Large intestine (tissue), 3 donors: ENCODE measurements around the gene TTI1. TPM values are rescaled to one million over a fixed set of nuclear protein-coding genes. Genes with fewer than 3 reads are reported as not detected.
"Not testable (repeated sequence)": the region's sequence is repeated elsewhere in the genome, so short reads cannot be mapped to it uniquely, and the experiment has no call there.

ENCODE experiments used
- DNase-seq, 2 donors: peaks; one replicate each; pipeline versions ENCODE4 v3.0.0 to v3.0.0-alpha.2; 2013
- H3K27ac ChIP-seq: one replicate; pipeline ENCODE4 v1.5.1; 2013; ENCODE audit warnings: low read length
- H3K27me3 ChIP-seq: 2 replicates; pipeline ENCODE4 v1.6.1; 2013; ENCODE audit warnings: low read length; ENCODE audit not compliant: control insufficient read depth, insufficient read depth
- H3K36me3 ChIP-seq: 2 replicates; pipeline ENCODE4 v1.6.1; 2013; ENCODE audit warnings: low read length; ENCODE audit not compliant: control insufficient read depth, insufficient read depth
- H3K4me1 ChIP-seq: one replicate; pipeline ENCODE4 v1.6.1; 2013; ENCODE audit warnings: low read length; ENCODE audit not compliant: control insufficient read depth, insufficient read depth
- H3K4me3 ChIP-seq: one replicate; pipeline ENCODE4 v1.5.1; 2013; ENCODE audit warnings: low read length
- H3K9me3 ChIP-seq: one replicate; pipeline ENCODE4 v1.6.1; 2013; ENCODE audit warnings: mild to moderate bottlenecking, low read depth, low read length, moderate library complexity; ENCODE audit not compliant: control insufficient read depth
- whole genome bisulfite sequencing: methylation state at CpG from one replicate; pipeline ENCODE4 v1.1.5; 2013; ENCODE audit warnings: low lambda C conversion rate; ENCODE audit not compliant: insufficient coverage; 5-methylcytosine and 5-hydroxymethylcytosine counted together
- polyA plus RNA-seq: library from polyadenylated mRNA; unstranded; fragments of 120-200 nt; gene quantifications from one replicate; pipeline ENCODE4 v1.2.1, GENCODE V29; 2013

Gene TTI1
- polyA plus RNA-seq, 1 donor = 20.3 TPM

DNA sequence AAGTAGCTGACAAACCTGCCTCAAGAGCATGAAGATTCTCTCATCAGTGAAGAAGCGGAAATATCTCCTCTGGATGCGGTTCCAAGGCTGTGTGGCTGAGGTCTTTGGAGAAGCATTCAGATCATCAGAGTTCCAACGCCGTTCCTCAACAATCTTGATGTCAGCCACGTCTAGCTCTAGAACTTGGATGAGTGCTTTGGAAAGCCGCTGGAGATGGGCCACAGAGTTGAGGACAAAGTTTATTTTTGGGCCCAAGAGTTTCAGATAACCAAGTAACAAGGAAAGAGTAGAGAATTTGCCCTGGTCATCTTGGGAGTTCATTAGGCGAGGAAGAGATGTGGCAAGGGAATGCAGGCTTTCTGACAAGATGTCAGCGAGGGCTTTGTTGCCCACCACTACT is 20.9 kb downstream of the TTI1 start:
- H3K27me3 ChIP-seq = no peaks in the 10 kb centered on the region
- no peaks in the 10 kb centered on the region for H3K4me1 ChIP-seq
- no peak overlapping the region for H3K4me3 ChIP-seq
- H3K27ac ChIP-seq = no peak overlapping the region
- DNase-seq = no peak
- WGBS = no CpG with 5 or more reads among the region's 8 CpGs
- H3K36me3 ChIP-seq = peaks cover 55% of the 10 kb centered on the region
- no peaks in the 10 kb centered on the region for H3K9me3 ChIP-seq

DNA sequence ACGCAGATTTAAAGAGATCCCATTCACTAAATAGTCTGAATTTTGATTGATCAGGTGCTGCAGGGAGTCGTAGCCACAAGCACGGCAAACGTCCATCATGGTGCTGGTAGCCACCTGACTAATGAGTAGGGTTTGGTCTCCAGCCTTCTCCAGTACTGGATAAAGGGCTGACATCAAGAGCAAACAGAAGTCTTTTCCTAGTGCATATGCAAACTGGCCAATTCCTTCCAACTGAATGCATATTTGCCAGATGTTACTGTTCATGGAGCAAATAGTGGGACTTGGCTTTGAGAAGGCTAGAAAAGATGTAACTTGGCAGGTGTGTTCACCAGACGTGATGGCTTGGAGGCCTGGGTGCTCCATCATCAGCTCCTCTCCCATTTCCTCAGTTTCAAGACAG is 21.6 kb downstream of the TTI1 start:
- H3K4me1 ChIP-seq = no peaks in the 10 kb centered on the region
- no peak overlapping the region for H3K27ac ChIP-seq
- no peak overlapping the region for H3K4me3 ChIP-seq
- H3K36me3 ChIP-seq = peaks cover 56% of the 10 kb centered on the region
- H3K27me3 ChIP-seq = no peaks in the 10 kb centered on the region
- DNase-seq = no peak
- no CpG with 5 or more reads among the region's 5 CpGs for WGBS
- no peaks in the 10 kb centered on the region for H3K9me3 ChIP-seq

DNA sequence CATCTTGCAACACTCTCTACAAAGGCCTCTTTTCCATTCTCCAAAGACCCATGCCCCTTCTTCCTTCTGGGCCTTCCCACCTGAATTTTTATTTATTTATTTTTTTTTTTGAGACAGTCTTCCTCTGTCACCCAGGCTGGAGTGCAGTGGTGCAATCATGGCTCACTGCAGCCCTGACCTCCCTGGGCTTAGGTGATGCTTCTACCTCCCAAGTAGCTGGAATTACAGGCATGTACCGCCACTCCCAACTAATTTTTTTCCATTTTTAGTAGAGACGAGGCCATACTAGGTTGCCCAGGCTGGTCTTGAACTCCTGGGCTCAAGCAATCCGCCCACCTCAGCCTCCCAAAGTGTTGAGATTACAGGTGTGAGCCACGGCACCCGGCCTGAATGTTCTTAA is 23.8 kb downstream of the TTI1 start:
- H3K4me3 ChIP-seq, DNase-seq, H3K27ac ChIP-seq, H3K27me3 ChIP-seq, H3K9me3 ChIP-seq, H3K4me1 ChIP-seq: not testable (repeated sequence)
- H3K36me3 ChIP-seq = peaks cover 62% of the 10 kb centered on the region
- WGBS = 100% methylated on average over 1 of the region's 5 CpGs

- no peak overlapping the region for H3K4me3 ChIP-seq
- WGBS = 100% methylated on average over 2 of the region's 5 CpGs
Observed at GRCh38 chr20:38008233-38008944, 24.9 kb downstream of the TTI1 start.

GRCh38 chr20:38007526-38007925 is 25.7 kb downstream of the TTI1 start:
- no peak overlapping the region for H3K4me3 ChIP-seq
- peaks cover 58% of the 10 kb centered on the region for H3K36me3 ChIP-seq
- H3K9me3 ChIP-seq = no peaks in the 10 kb centered on the region
- WGBS = no CpG with 5 or more reads among the region's 1 CpG
- no peaks in the 10 kb centered on the region for H3K4me1 ChIP-seq
- DNase-seq = no peak
- H3K27me3 ChIP-seq = no peaks in the 10 kb centered on the region
- H3K27ac ChIP-seq = no peak overlapping the region

More at GRCh38 chr20:38008233-38008944, 24.9 kb downstream of the TTI1 start:
- DNase-seq = no peak
- Histone ChIP-seq H3K4me1 (no peaks in the 10 kb centered on the region), H3K27me3 (no peaks in the 10 kb centered on the region), H3K27ac (no peak overlapping the region), H3K9me3 (no peaks in the 10 kb centered on the region), H3K36me3 (peaks cover 62% of the 10 kb centered on the region)

GRCh38 chr20:38005903-38006302 is 27.4 kb downstream of the TTI1 start:
- no peaks in the 10 kb centered on the region for H3K4me1 ChIP-seq
- H3K27me3 ChIP-seq = no peaks in the 10 kb centered on the region
- no peak overlapping the region for H3K4me3 ChIP-seq
- no peak overlapping the region for H3K27ac ChIP-seq
- WGBS = 92% methylated on average over 3 of the region's 5 CpGs
- DNase-seq = no peak
- H3K9me3 ChIP-seq = no peaks in the 10 kb centered on the region
- H3K36me3 ChIP-seq = peaks cover 57% of the 10 kb centered on the region

- H3K27me3 ChIP-seq = no peaks in the 10 kb centered on the region
- H3K27ac ChIP-seq = no peak overlapping the region
- whole genome bisulfite sequencing = no CpG with 5 or more reads among the region's 1 CpG
- DNase-seq = no peak
- H3K4me3 ChIP-seq = no peak overlapping the region
- peaks cover 63% of the 10 kb centered on the region for H3K36me3 ChIP-seq
- no peaks in the 10 kb centered on the region for H3K4me1 ChIP-seq
- H3K9me3 ChIP-seq = no peaks in the 10 kb centered on the region
Observed at GRCh38 chr20:38004416-38004815, 28.8 kb downstream of the TTI1 start.

DNA sequence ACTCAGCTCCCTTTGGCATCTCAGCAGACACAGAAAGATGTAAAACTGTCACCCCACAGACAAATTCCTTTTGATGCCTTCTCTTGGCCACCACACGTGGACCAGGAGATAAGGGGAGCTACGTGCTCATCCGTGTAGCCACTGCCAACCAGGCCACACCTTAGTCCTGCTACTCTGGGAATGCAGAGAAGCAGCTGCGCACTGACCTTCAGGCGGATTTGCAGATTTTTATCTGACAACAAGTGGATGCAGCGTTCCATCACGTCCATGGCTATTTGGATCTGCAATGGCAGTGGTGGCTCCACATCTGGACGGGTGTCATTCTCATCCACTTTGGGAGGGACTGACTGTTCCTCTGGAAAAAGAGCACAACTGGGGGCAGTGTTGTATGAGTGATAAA is 30.8 kb downstream of the TTI1 start:
- Histone ChIP-seq H3K4me3 (no peak overlapping the region), H3K27ac (no peak overlapping the region), H3K36me3 (peaks cover 76% of the 10 kb centered on the region), H3K9me3 (no peaks in the 10 kb centered on the region), H3K27me3 (no peaks in the 10 kb centered on the region), H3K4me1 (no peaks in the 10 kb centered on the region)
- no peak for DNase-seq
- WGBS = no CpG with 5 or more reads among the region's 8 CpGs

DNA sequence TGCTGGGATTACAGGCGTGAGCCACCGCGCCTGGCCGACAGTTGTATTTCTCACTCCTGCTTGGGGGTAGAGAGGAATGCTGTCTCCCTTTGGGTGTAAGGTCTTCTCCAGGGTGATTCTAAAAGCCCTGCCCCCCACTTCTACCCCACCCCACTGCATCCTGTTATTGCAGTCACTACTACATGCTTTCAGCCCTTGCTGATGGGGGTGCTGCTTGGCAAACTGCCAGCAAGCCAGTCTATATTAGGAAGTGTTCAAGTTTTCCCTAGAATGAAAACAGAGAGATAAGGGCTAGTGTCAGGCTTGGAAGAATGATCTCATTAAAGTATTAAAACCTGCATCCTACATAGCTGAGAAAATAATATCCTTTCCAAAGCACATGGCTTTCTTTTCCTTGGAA is 31.3 kb downstream of the TTI1 start:
- H3K9me3 ChIP-seq = no peaks in the 10 kb centered on the region
- no peaks in the 10 kb centered on the region for H3K27me3 ChIP-seq
- DNase-seq = no peak
- no CpG with 5 or more reads among the region's 4 CpGs for WGBS
- H3K4me1 ChIP-seq = no peaks in the 10 kb centered on the region
- H3K4me3 ChIP-seq = no peak overlapping the region
- H3K36me3 ChIP-seq = peaks cover 77% of the 10 kb centered on the region
- no peak overlapping the region for H3K27ac ChIP-seq

DNA sequence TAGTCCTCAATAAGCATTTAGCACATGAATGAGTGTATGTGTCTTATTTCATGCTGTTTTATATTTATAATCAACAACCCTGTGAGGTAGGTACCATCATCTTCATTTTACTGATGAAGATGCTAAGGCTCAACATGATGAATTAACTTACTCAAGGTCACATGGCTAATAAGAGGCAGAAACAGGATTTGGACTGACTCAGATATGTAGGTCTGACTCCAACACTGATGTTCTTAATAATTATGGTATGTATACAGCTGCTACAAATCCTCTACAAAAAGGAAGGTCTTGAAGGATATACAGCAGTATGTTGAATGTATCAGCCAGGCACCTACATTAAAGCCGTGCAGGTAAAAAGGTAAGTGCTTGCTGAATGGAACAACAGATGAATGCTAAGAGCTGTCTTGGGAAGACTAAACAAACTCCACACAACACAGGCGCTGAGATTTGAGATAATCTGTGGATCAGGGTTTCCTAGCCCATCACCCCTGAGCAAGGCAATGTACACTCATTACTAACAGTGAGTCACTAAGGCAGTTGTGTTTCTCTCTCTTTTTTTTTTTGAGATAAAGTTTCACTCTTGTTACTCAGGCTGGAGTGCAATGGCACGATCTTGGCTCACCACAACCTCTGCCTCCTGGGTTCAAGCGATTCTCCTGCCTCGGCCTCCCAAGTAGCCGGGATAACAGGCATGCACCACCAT is 31.9 kb downstream of the TTI1 start:
- no peak overlapping the region for H3K4me3 ChIP-seq
- H3K9me3 ChIP-seq = no peaks in the 10 kb centered on the region
- H3K27ac ChIP-seq = no peak overlapping the region
- peaks cover 76% of the 10 kb centered on the region for H3K36me3 ChIP-seq
- H3K27me3 ChIP-seq = no peaks in the 10 kb centered on the region
- no peak for DNase-seq
- no peaks in the 10 kb centered on the region for H3K4me1 ChIP-seq
- 71% methylated on average over 1 of the region's 6 CpGs for WGBS

GRCh38 chr20:38000293-38000692 is 33.0 kb downstream of the TTI1 start:
- no peak overlapping the region for H3K4me3 ChIP-seq
- peaks cover 84% of the 10 kb centered on the region for H3K36me3 ChIP-seq
- no CpG with 5 or more reads among the region's 13 CpGs for WGBS
- H3K27me3 ChIP-seq = no peaks in the 10 kb centered on the region
- DNase-seq = no peak
- no peak overlapping the region for H3K27ac ChIP-seq
- no peaks in the 10 kb centered on the region for H3K4me1 ChIP-seq
- H3K9me3 ChIP-seq = no peaks in the 10 kb centered on the region
